ENCODE data around the gene NFIB. TPM values are rescaled to one million over a fixed set of nuclear protein-coding genes. Genes with fewer than 3 reads are reported as not detected.

Gene NFIB
- total and polyA plus RNA-seq, 2 of the 4 experiments (the other 2 are of a cell fraction) = 1.4 to 2.0 TPM

GRCh38 chr9:14214065-14214684, 99.8 kb downstream of the NFIB start:
- TF ChIP-seq ELK1 (IDR thresholded peaks at IDR 0.05; ENCODE audit: borderline replicate concordance, low read depth, low read length) (no peak), CHD1 (IDR thresholded peaks at IDR 0.05; ENCODE audit: low read depth, low read length) (no peak)
- TF ChIP-seq, protein P1, sequence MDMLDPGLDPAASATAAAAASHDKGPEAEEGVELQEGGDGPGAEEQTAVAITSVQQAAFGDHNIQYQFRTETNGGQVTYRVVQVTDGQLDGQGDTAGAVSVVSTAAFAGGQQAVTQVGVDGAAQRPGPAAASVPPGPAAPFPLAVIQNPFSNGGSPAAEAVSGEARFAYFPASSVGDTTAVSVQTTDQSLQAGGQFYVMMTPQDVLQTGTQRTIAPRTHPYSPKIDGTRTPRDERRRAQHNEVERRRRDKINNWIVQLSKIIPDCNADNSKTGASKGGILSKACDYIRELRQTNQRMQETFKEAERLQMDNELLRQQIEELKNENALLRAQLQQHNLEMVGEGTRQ (IDR thresholded peaks at IDR 0.05; ENCODE audit: low read depth, low read length) = no peak
- BruUV-seq (replicated peaks) = no TSS peak
- WGBS, 2 experiments (ENCODE audit: extremely low coverage in 2 of 2, insufficient read length in 1 of 2) = 83% methylated on average over 1 of the region's 3 CpGs; no CpG with 5 or more reads in 1 of the 2 experiments
- Histone ChIP-seq H4K8ac (ENCODE audit: low read depth in 2 of 2, low read length in 2 of 2) (no peak overlapping the region), H3K4ac (ENCODE audit: low read depth, low read length) (no peak overlapping the region), H3K36me3 (ENCODE audit: control insufficient read depth, insufficient read depth, low read length) (no peaks in the 10 kb centered on the region), H3K18ac (ENCODE audit: low read depth, low read length) (no peak overlapping the region), H3K4me3 (ENCODE audit: insufficient read depth, low read depth, low read length) (no peak overlapping the region), H3K9me1 (ENCODE audit: insufficient read depth, low read length) (no peaks in the 10 kb centered on the region), H2AFZ (replicated peaks; ENCODE audit: low read length, poor library complexity) (no peak overlapping the region), H3K27ac (ENCODE audit: insufficient read depth, low read length) (no peak overlapping the region), H4K91ac (ENCODE audit: insufficient read depth, low read depth, low read length) (no peak overlapping the region), H3K23ac (ENCODE audit: low read depth, low read length) (no peak overlapping the region), H3K27me3 (ENCODE audit: control insufficient read depth, insufficient read depth, low read length) (no peaks in the 10 kb centered on the region), H4K5ac (ENCODE audit: low read depth, low read length) (no peak overlapping the region), H2BK20ac (ENCODE audit: low read depth, low read length) (no peak overlapping the region), H3K4me2 (ENCODE audit: low read depth, low read length) (no peak overlapping the region), H3K79me1 (ENCODE audit: low read depth in 1 of 2, low read length in 2 of 2) (no peaks in the 10 kb centered on the region), H3K9me3 (ENCODE audit: control insufficient read depth, insufficient read depth, low read length) (no peaks in the 10 kb centered on the region), H2BK15ac (ENCODE audit: low read depth, low read length) (no peak overlapping the region), H2AK9ac (replicated peaks; ENCODE audit: low read depth, low read length, poor library complexity) (no peak overlapping the region), H2AK5ac (ENCODE audit: low read depth, low read length) (no peak overlapping the region), H3K4me1 (ENCODE audit: control insufficient read depth, insufficient read depth, low read length) (no peaks in the 10 kb centered on the region), H3K9ac (ENCODE audit: low read depth, low read length) (no peak overlapping the region), H4K20me1 (ENCODE audit: insufficient read depth, low read length) (no peaks in the 10 kb centered on the region), H2BK120ac (ENCODE audit: low read depth, low read length) (no peak overlapping the region), H3K14ac (replicated peaks; ENCODE audit: low read depth, low read length) (no peak overlapping the region), H3K56ac (ENCODE audit: extremely low read depth, insufficient read depth, low read length) (no peak overlapping the region), H2BK5ac (ENCODE audit: low read depth, low read length, poor library complexity, severe bottlenecking) (no peak overlapping the region)
- ChIA-PET POLR2A (ENCODE audit: unreplicated experiment) (no interaction called here), CTCF (interaction anchor here (0.6 kb wide), 1 partner anchor 102 kb away, joined by 4 read pairs; no protein-coding TSS in a partner anchor)
- intact Hi-C loops (cut with micrococcal nuclease) = loop anchor here (10.0 kb wide), 1 partner anchor 211 kb away; no protein-coding TSS in a partner anchor
- no peak for DNase-seq
- dilution Hi-C loops (cut with HindIII; ENCODE audit: low sequenced_read_pairs, unreplicated experiment) = no loop called here
- in situ Hi-C loops (cut with MboI; ENCODE audit: low sequenced_read_pairs) = loop anchor here (10.0 kb wide), 1 partner anchor 211 kb away; no protein-coding TSS in a partner anchor
- ATAC-seq (ENCODE audit: low read depth) = no peak
